ENCODE measurements around the gene IQSEC3. TPM values are rescaled to one million over a fixed set of nuclear protein-coding genes. Genes with fewer than 3 reads are reported as not detected.
"Not testable (repeated sequence)": the region's sequence is repeated elsewhere in the genome, so short reads cannot be mapped to it uniquely, and the experiment has no call there.

Gene IQSEC3
- total RNA-seq, 2 donors from 2014 or later, result 0.39 to 0.67 TPM

- Histone ChIP-seq H3K27ac (no peak overlapping the region), H3K36me3 (peaks cover 19% of the 10 kb centered on the region)
- no peak for TF ChIP-seq CTCF (IDR thresholded peaks at IDR 0.05)
Observed at GRCh38 chr12:22530-23201, 43.9 kb upstream of the IQSEC3 start.

GRCh38 chr12:27904-28303 is 38.7 kb upstream of the IQSEC3 start:
- H3K27ac ChIP-seq; H3K27me3 ChIP-seq; DNase-seq (ENCODE audit: low spot score); H3K36me3 ChIP-seq; H3K9me3 ChIP-seq; H3K4me1 ChIP-seq; H3K4me3 ChIP-seq: not testable (repeated sequence)

More at GRCh38 chr12:22530-23201, 43.9 kb upstream of the IQSEC3 start:
- H3K27me3 ChIP-seq, result no peaks in the 10 kb centered on the region
- H3K4me3 ChIP-seq, result no peak overlapping the region
- no peak for DNase-seq (ENCODE audit: low spot score)
- H3K9me3 ChIP-seq, result no peaks in the 10 kb centered on the region
- no peaks in the 10 kb centered on the region for H3K4me1 ChIP-seq

- H3K27me3 ChIP-seq; H3K4me3 ChIP-seq; DNase-seq (ENCODE audit: low spot score); H3K27ac ChIP-seq; H3K36me3 ChIP-seq; H3K4me1 ChIP-seq; H3K9me3 ChIP-seq: not testable (repeated sequence)
Observed at GRCh38 chr12:38775-39174, 27.8 kb upstream of the IQSEC3 start.

GRCh38 chr12:39555-40265 is 26.9 kb upstream of the IQSEC3 start:
- H3K9me3 ChIP-seq; H3K27me3 ChIP-seq; H3K4me3 ChIP-seq; H3K27ac ChIP-seq; H3K4me1 ChIP-seq; H3K36me3 ChIP-seq; DNase-seq (ENCODE audit: low spot score): not testable (repeated sequence)

GRCh38 chr12:44352-44751 is 22.2 kb upstream of the IQSEC3 start:
- H3K4me1 ChIP-seq; H3K4me3 ChIP-seq; DNase-seq (ENCODE audit: low spot score); H3K27ac ChIP-seq; H3K36me3 ChIP-seq; H3K27me3 ChIP-seq; H3K9me3 ChIP-seq: not testable (repeated sequence)

- not testable (repeated sequence) for H3K27ac ChIP-seq; DNase-seq (ENCODE audit: low spot score); H3K4me3 ChIP-seq; H3K9me3 ChIP-seq; H3K4me1 ChIP-seq; H3K27me3 ChIP-seq; H3K36me3 ChIP-seq
Observed at GRCh38 chr12:45235-45990, 21.2 kb upstream of the IQSEC3 start.

GRCh38 chr12:45991-46358 is 20.6 kb upstream of the IQSEC3 start:
- not testable (repeated sequence) for DNase-seq (ENCODE audit: low spot score); H3K9me3 ChIP-seq; H3K4me3 ChIP-seq; H3K27ac ChIP-seq; H3K36me3 ChIP-seq; H3K4me1 ChIP-seq; H3K27me3 ChIP-seq

- not testable (repeated sequence) for DNase-seq (ENCODE audit: low spot score); H3K4me3 ChIP-seq; H3K36me3 ChIP-seq; H3K27me3 ChIP-seq; H3K27ac ChIP-seq; H3K4me1 ChIP-seq; H3K9me3 ChIP-seq
Observed at GRCh38 chr12:46542-46941, 20.0 kb upstream of the IQSEC3 start.

- not testable (repeated sequence) for H3K27ac ChIP-seq; H3K36me3 ChIP-seq; H3K4me3 ChIP-seq; DNase-seq (ENCODE audit: low spot score); H3K9me3 ChIP-seq; H3K27me3 ChIP-seq; H3K4me1 ChIP-seq
Observed at GRCh38 chr12:47699-48226, 18.8 kb upstream of the IQSEC3 start.

GRCh38 chr12:49149-49548 is 17.4 kb upstream of the IQSEC3 start:
- H3K27ac ChIP-seq; H3K4me3 ChIP-seq; H3K27me3 ChIP-seq; H3K4me1 ChIP-seq; DNase-seq (ENCODE audit: low spot score); H3K36me3 ChIP-seq; H3K9me3 ChIP-seq: not testable (repeated sequence)

- H3K4me1 ChIP-seq; H3K27ac ChIP-seq; H3K27me3 ChIP-seq; H3K4me3 ChIP-seq; DNase-seq (ENCODE audit: low spot score); H3K9me3 ChIP-seq; H3K36me3 ChIP-seq: not testable (repeated sequence)
Observed at GRCh38 chr12:51087-51486, 15.5 kb upstream of the IQSEC3 start.

- not testable (repeated sequence) for H3K27ac ChIP-seq; H3K27me3 ChIP-seq; H3K4me1 ChIP-seq; DNase-seq (ENCODE audit: low spot score); H3K36me3 ChIP-seq; H3K9me3 ChIP-seq; H3K4me3 ChIP-seq
Observed at GRCh38 chr12:51962-52361, 14.6 kb upstream of the IQSEC3 start.

- H3K27ac ChIP-seq; H3K9me3 ChIP-seq; H3K36me3 ChIP-seq; DNase-seq (ENCODE audit: low spot score); H3K27me3 ChIP-seq; H3K4me3 ChIP-seq; H3K4me1 ChIP-seq: not testable (repeated sequence)
Observed at GRCh38 chr12:52902-53734, 13.4 kb upstream of the IQSEC3 start.
